ENCODE results near the gene UBE4A. TPM values are rescaled to one million over a fixed set of nuclear protein-coding genes. Genes with fewer than 3 reads are reported as not detected.

The UBE4A gene
- polyA plus RNA-seq, 1 of the 3 experiments (the other 2 are of a cell fraction), result 7.7 TPM

DNA sequence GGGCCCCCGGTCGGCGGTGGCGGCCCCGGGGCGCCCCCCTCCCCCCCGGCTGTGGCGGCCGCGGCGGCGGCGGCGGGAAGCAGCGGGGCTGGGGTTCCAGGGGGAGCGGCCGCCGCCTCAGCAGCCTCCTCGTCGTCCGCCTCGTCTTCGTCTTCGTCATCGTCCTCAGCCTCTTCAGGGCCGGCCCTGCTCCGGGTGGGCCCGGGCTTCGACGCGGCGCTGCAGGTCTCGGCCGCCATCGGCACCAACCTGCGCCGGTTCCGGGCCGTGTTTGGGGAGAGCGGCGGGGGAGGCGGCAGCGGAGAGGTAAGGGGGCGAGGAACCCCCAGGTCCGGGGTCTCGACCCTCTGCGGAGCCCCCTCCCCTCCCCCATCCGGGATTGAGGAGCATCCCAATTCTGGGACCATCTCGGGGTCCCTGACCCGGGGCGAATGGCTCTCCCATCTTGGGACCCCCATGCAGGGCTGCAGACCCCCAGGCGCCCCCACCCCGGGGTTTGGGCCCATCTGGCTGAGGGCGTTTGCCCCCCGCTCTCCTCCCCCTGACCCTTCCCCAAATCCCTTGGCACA is 77.3 kb downstream of the UBE4A start:
- Histone ChIP-seq H3K9me2 (no peaks in the 10 kb centered on the region), H3K4me1 (ENCODE audit: control insufficient read depth in 1 of 2, insufficient read depth in 2 of 2, low read depth in 1 of 2, low read length in 1 of 2) (peaks cover 24 to 32% of the 10 kb centered on the region in 2 experiments; a peak in 3 of 4 replicates), H3K27me3 (ENCODE audit: insufficient read depth) (no peaks in the 10 kb centered on the region), H4K20me1 (ENCODE audit: insufficient read depth) (peaks cover 43% of the 10 kb centered on the region), H3K36me3 (replicated peaks in 1 of 2; ENCODE audit: control insufficient read depth in 1 of 2, insufficient read depth in 2 of 2, low read length in 1 of 2) (peaks cover 15 to 16% of the 10 kb centered on the region in 2 experiments), H3K4me3 (ENCODE audit: low read depth in 2 of 2, low read length in 1 of 2) (peak overlapping the region; percentile 77 to 95), H3K9ac (peak overlapping the region; percentile 80), H2AFZ (ENCODE audit: low read depth) (no peak overlapping the region), H3K9me3 (no peaks in the 10 kb centered on the region), H3K4me2 (peak overlapping the region; percentile 98), H3K27ac (ENCODE audit: low read depth in 2 of 2, low read length in 1 of 2) (peak overlapping the region; percentile 76 to 91; a peak in 3 of 4 replicates), H3K79me2 (ENCODE audit: insufficient read depth) (peaks cover 52% of the 10 kb centered on the region), H3F3A (replicated peaks; ENCODE audit: insufficient read depth) (peaks cover 28% of the 10 kb centered on the region)
- no peak for TF ChIP-seq RFX5 (IDR thresholded peaks at IDR 0.05; ENCODE audit: low read length)
- ChIA-PET POLR2A (interaction anchor here (0.6 to 1.4 kb wide), 5 partner anchors 11 to 353 kb away, joined by 3 to 7 read pairs (median 4); no protein-coding TSS in a partner anchor), CTCF (interaction anchor here (1.0 kb wide), 1 partner anchor 9 kb away, joined by 4 read pairs; no protein-coding TSS in a partner anchor)
- no peak for DNase-seq
- WGBS (ENCODE audit: low lambda C conversion rate), result 0% methylated on average over 3 of the region's 55 CpGs

GRCh38 chr11:118437208-118438125 is 78.1 kb downstream of the UBE4A start:
- POLR2A ChIA-PET, result no interaction called here
- H3K9me2 ChIP-seq, result no peaks in the 10 kb centered on the region
- DNase-seq, result peak; percentile 57
- CTCF ChIA-PET, result interaction anchor here (1.0 to 1.1 kb wide), 2 partner anchors 17 to 51 kb away, joined by 3 read pairs; no protein-coding TSS in a partner anchor
- TF ChIP-seq FOSL2 (IDR thresholded peaks at IDR 0.05; ENCODE audit: borderline replicate concordance, low read depth) (no peak), TAF1 (IDR thresholded peaks at IDR 0.05; ENCODE audit: borderline replicate concordance, low read depth, low read length) (no peak), FOXJ3 (CRISPR knock-in tag; IDR thresholded peaks at IDR 0.05) (no peak), ZBTB33 (IDR thresholded peaks at IDR 0.05; ENCODE audit: borderline replicate concordance, low read depth) (no peak), SIN3A (IDR thresholded peaks at IDR 0.05; ENCODE audit: borderline replicate concordance, low read depth, low read length) (no peak), CTCF (IDR thresholded peaks at IDR 0.05) (no peak), FOXM1 (IDR thresholded peaks at IDR 0.05; ENCODE audit: low read depth) (no peak), REST (IDR thresholded peaks at IDR 0.05; ENCODE audit: low read depth, low read length) (no peak), TCF12 (IDR thresholded peaks at IDR 0.05) (no peak)
- TF ChIP-seq, protein P1, sequence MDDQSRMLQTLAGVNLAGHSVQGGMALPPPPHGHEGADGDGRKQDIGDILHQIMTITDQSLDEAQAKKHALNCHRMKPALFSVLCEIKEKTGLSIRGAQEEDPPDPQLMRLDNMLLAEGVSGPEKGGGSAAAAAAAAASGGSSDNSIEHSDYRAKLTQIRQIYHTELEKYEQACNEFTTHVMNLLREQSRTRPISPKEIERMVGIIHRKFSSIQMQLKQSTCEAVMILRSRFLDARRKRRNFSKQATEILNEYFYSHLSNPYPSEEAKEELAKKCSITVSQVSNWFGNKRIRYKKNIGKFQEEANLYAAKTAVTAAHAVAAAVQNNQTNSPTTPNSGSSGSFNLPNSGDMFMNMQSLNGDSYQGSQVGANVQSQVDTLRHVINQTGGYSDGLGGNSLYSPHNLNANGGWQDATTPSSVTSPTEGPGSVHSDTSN (IDR thresholded peaks at IDR 0.05), result no peak
- peak overlapping the region; percentile 98 for H3K4me2 ChIP-seq
- no peaks in the 10 kb centered on the region for H3K27me3 ChIP-seq (ENCODE audit: insufficient read depth)
- peak overlapping the region; percentile 76 to 91 for H3K27ac ChIP-seq (ENCODE audit: low read depth in 2 of 2, low read length in 1 of 2)
- under 1% methylated on average over 27 of the region's 28 CpGs for WGBS (ENCODE audit: low lambda C conversion rate)
- H2AFZ ChIP-seq (ENCODE audit: low read depth), result no peak overlapping the region; the same call in 1 of the 2 replicates
- H4K20me1 ChIP-seq (ENCODE audit: insufficient read depth), result peaks cover 51% of the 10 kb centered on the region
- peak overlapping the region; percentile 80 for H3K9ac ChIP-seq
- H3K4me3 ChIP-seq (ENCODE audit: low read depth in 2 of 2, low read length in 1 of 2), result peak overlapping the region; percentile 77 to 95
- H3F3A ChIP-seq (replicated peaks; ENCODE audit: insufficient read depth), result peaks cover 28% of the 10 kb centered on the region
- peaks cover 31 to 33% of the 10 kb centered on the region in 2 experiments; a peak in 3 of 4 replicates for H3K4me1 ChIP-seq (ENCODE audit: control insufficient read depth in 1 of 2, insufficient read depth in 2 of 2, low read depth in 1 of 2, low read length in 1 of 2)
- peaks cover 59% of the 10 kb centered on the region for H3K79me2 ChIP-seq (ENCODE audit: insufficient read depth)
- peaks cover 15 to 16% of the 10 kb centered on the region in 2 experiments for H3K36me3 ChIP-seq (replicated peaks in 1 of 2; ENCODE audit: control insufficient read depth in 1 of 2, insufficient read depth in 2 of 2, low read length in 1 of 2)
- no peaks in the 10 kb centered on the region for H3K9me3 ChIP-seq

All from SK-N-SH (cell line).